ENCODE measurements around the gene RPS5. TPM values are rescaled to one million over a fixed set of nuclear protein-coding genes. Genes with fewer than 3 reads are reported as not detected.

RPS5 gene
- total and polyA plus RNA-seq, 2 donors (not counting 1 experiment from before 2014, with no cell fraction given): 1,173 to 2,126 TPM

GRCh38 chr19:58392945-58393724, 6.1 kb downstream of the RPS5 start:
- no peaks in the 10 kb centered on the region for H3K9me3 ChIP-seq (ENCODE audit: control insufficient read depth, insufficient read depth, low read depth, low read length)
- no peak overlapping the region for H3K4me2 ChIP-seq (ENCODE audit: extremely low read depth, insufficient read depth, low read length)
- peaks cover 23% of the 10 kb centered on the region for H3K79me2 ChIP-seq (ENCODE audit: control insufficient read depth, insufficient read depth, low read length)
- DNase-seq (ENCODE audit: low read depth in 2 of 2): no peak
- H3K4me1 ChIP-seq (ENCODE audit: control insufficient read depth, extremely low read depth, insufficient read depth, low read length): peaks cover 3% of the 10 kb centered on the region
- no peaks in the 10 kb centered on the region for H3K27me3 ChIP-seq (ENCODE audit: control insufficient read depth, insufficient read depth, low read length)
- H3K4me3 ChIP-seq (replicated peaks in 1 of 4; ENCODE audit: control extremely low read depth in 1 of 4, insufficient read depth in 1 of 4, low read depth in 3 of 4, low read length in 4 of 4): no peak overlapping the region
- H3K27ac ChIP-seq (ENCODE audit: insufficient read depth, low read length): no peak overlapping the region
- H3K9ac ChIP-seq (ENCODE audit: insufficient read depth, low read length): no peak overlapping the region
- no peaks in the 10 kb centered on the region for H4K20me1 ChIP-seq (ENCODE audit: control insufficient read depth, extremely low read depth, insufficient read depth, low read length)
- H2AFZ ChIP-seq (ENCODE audit: low read length): no peak overlapping the region
- peaks cover 23% of the 10 kb centered on the region for H3K36me3 ChIP-seq (ENCODE audit: control insufficient read depth, insufficient read depth, low read length)
- no peak for TF ChIP-seq CTCF (conservative IDR thresholded peaks at IDR 0.05 in 1 of 2, IDR thresholded peaks at IDR 0.05 in 1 of 2; ENCODE audit: low read depth in 1 of 2, low read length in 2 of 2)
- TF ChIP-seq EZH2 (IDR thresholded peaks at IDR 0.05; ENCODE audit: low read length, missing control alignments): no peak

- no peak overlapping the region for H3K27ac ChIP-seq (ENCODE audit: insufficient read depth, low read length)
- H3K27me3 ChIP-seq (ENCODE audit: control insufficient read depth, insufficient read depth, low read length): no peaks in the 10 kb centered on the region
- peaks cover 21% of the 10 kb centered on the region for H3K36me3 ChIP-seq (ENCODE audit: control insufficient read depth, insufficient read depth, low read length)
- H3K79me2 ChIP-seq (ENCODE audit: control insufficient read depth, insufficient read depth, low read length): peaks cover 18% of the 10 kb centered on the region
- no peak for DNase-seq (ENCODE audit: low read depth in 2 of 2)
- no peak overlapping the region for H3K9ac ChIP-seq (ENCODE audit: insufficient read depth, low read length)
- no peaks in the 10 kb centered on the region for H4K20me1 ChIP-seq (ENCODE audit: control insufficient read depth, extremely low read depth, insufficient read depth, low read length)
- no peaks in the 10 kb centered on the region for H3K4me1 ChIP-seq (ENCODE audit: control insufficient read depth, extremely low read depth, insufficient read depth, low read length)
- H2AFZ ChIP-seq (ENCODE audit: low read length): no peak overlapping the region
- H3K4me2 ChIP-seq (ENCODE audit: extremely low read depth, insufficient read depth, low read length): no peak overlapping the region
- TF ChIP-seq EZH2 (IDR thresholded peaks at IDR 0.05; ENCODE audit: low read length, missing control alignments) (no peak), CTCF (conservative IDR thresholded peaks at IDR 0.05 in 1 of 2, IDR thresholded peaks at IDR 0.05 in 1 of 2; ENCODE audit: low read depth in 1 of 2, low read length in 2 of 2) (no peak)
- H3K9me3 ChIP-seq (ENCODE audit: control insufficient read depth, insufficient read depth, low read depth, low read length): no peaks in the 10 kb centered on the region
- H3K4me3 ChIP-seq (replicated peaks in 1 of 4; ENCODE audit: control extremely low read depth in 1 of 4, insufficient read depth in 1 of 4, low read depth in 3 of 4, low read length in 4 of 4): no peak overlapping the region
Measured at GRCh38 chr19:58393725-58394033, 6.6 kb downstream of the RPS5 start.

GRCh38 chr19:58394821-58395219, 7.8 kb downstream of the RPS5 start:
- Histone ChIP-seq H3K9ac (ENCODE audit: insufficient read depth, low read length) (no peak overlapping the region), H3K79me2 (ENCODE audit: control insufficient read depth, insufficient read depth, low read length) (peaks cover 11% of the 10 kb centered on the region), H3K9me3 (ENCODE audit: control insufficient read depth, insufficient read depth, low read depth, low read length) (no peaks in the 10 kb centered on the region), H3K27me3 (ENCODE audit: control insufficient read depth, insufficient read depth, low read length) (no peaks in the 10 kb centered on the region), H3K36me3 (ENCODE audit: control insufficient read depth, insufficient read depth, low read length) (peaks cover 21% of the 10 kb centered on the region), H3K4me1 (ENCODE audit: control insufficient read depth, extremely low read depth, insufficient read depth, low read length) (no peaks in the 10 kb centered on the region), H4K20me1 (ENCODE audit: control insufficient read depth, extremely low read depth, insufficient read depth, low read length) (no peaks in the 10 kb centered on the region), H2AFZ (ENCODE audit: low read length) (no peak overlapping the region), H3K27ac (ENCODE audit: insufficient read depth, low read length) (no peak overlapping the region), H3K4me2 (ENCODE audit: extremely low read depth, insufficient read depth, low read length) (no peak overlapping the region), H3K4me3 (replicated peaks in 1 of 4; ENCODE audit: control extremely low read depth in 1 of 4, insufficient read depth in 1 of 4, low read depth in 3 of 4, low read length in 4 of 4) (no peak overlapping the region)
- no peak for DNase-seq (ENCODE audit: low read depth in 2 of 2)
- TF ChIP-seq CTCF (conservative IDR thresholded peaks at IDR 0.05 in 1 of 2, IDR thresholded peaks at IDR 0.05 in 1 of 2; ENCODE audit: low read depth in 1 of 2, low read length in 2 of 2) (no peak), EZH2 (IDR thresholded peaks at IDR 0.05; ENCODE audit: low read length, missing control alignments) (no peak)

Measured in fibroblast of lung (primary cell).